Fibroblast of skin of left biceps (primary cell): ENCODE data around the gene STN1.
A peak's percentile ranks its signal among the peaks of the same experiment; 100 is the strongest.
"Not testable (repeated sequence)": the region's sequence is repeated elsewhere in the genome, so short reads cannot be mapped to it uniquely, and the experiment has no call there.

Source experiments
- DNase-seq, 2 experiments: peaks; one replicate each; pipeline ENCODE4 v3.0.0-alpha.2; 2013; ENCODE audit warnings: low read depth in 2 of 2

Gene STN1

GRCh38 chr10:103861505-103861904, 56.5 kb downstream of the STN1 start:
- DNase-seq, result no peak

- no peak for DNase-seq
Measured at GRCh38 chr10:103859161-103860086, 58.6 kb downstream of the STN1 start.

GRCh38 chr10:103858360-103858759, 59.6 kb downstream of the STN1 start:
- DNase-seq, result no peak

GRCh38 chr10:103856797-103857170, 61.2 kb downstream of the STN1 start:
- DNase-seq, result no peak

GRCh38 chr10:103855852-103856796, 61.9 kb downstream of the STN1 start:
- no peak for DNase-seq

- no peak for DNase-seq
Measured at GRCh38 chr10:103855424-103855823, 62.6 kb downstream of the STN1 start, which contains the start of gene SH3PXD2A. Gene SH3PXD2A, minus strand, starts transcription at chr10:103855576. Its CDS starts 310 bp downstream, at chr10:103855266.

GRCh38 chr10:103854686-103855391, 63.1 kb downstream of the STN1 start:
- DNase-seq, result peak; percentile 53 to 56

GRCh38 chr10:103854265-103854685, 63.7 kb downstream of the STN1 start:
- DNase-seq, result no peak

GRCh38 chr10:103853428-103854264, 64.3 kb downstream of the STN1 start:
- no peak for DNase-seq

- no peak for DNase-seq
Measured at GRCh38 chr10:103852856-103853255, 65.1 kb downstream of the STN1 start.

GRCh38 chr10:103852189-103852711, 65.7 kb downstream of the STN1 start:
- no peak for DNase-seq

GRCh38 chr10:103851261-103851660, 66.7 kb downstream of the STN1 start:
- DNase-seq, result no peak

- DNase-seq, result no peak
Measured at GRCh38 chr10:103850572-103850895, 67.5 kb downstream of the STN1 start.

GRCh38 chr10:103849880-103850571, 68.0 kb downstream of the STN1 start:
- DNase-seq, result no peak

GRCh38 chr10:103849212-103849877, 68.6 kb downstream of the STN1 start:
- DNase-seq, result no peak

GRCh38 chr10:103847909-103848468, 70.0 kb downstream of the STN1 start:
- DNase-seq, result no peak

GRCh38 chr10:103847346-103847745, 70.6 kb downstream of the STN1 start:
- no peak for DNase-seq

- no peak for DNase-seq
Measured at GRCh38 chr10:103845972-103846371, 72.0 kb downstream of the STN1 start.

GRCh38 chr10:103845346-103845745, 72.6 kb downstream of the STN1 start:
- not testable (repeated sequence) for DNase-seq
